ENCODE measurements around the gene FMO1. TPM values are rescaled to one million over a fixed set of nuclear protein-coding genes. Genes with fewer than 3 reads are reported as not detected.
A peak's percentile ranks its signal among the peaks of the same experiment; 100 is the strongest.
"Not testable (repeated sequence)": the region's sequence is repeated elsewhere in the genome, so short reads cannot be mapped to it uniquely, and the experiment has no call there.

FMO1 gene
- total RNA-seq, 1 experiment from 2014 or later, result not detected

DNA sequence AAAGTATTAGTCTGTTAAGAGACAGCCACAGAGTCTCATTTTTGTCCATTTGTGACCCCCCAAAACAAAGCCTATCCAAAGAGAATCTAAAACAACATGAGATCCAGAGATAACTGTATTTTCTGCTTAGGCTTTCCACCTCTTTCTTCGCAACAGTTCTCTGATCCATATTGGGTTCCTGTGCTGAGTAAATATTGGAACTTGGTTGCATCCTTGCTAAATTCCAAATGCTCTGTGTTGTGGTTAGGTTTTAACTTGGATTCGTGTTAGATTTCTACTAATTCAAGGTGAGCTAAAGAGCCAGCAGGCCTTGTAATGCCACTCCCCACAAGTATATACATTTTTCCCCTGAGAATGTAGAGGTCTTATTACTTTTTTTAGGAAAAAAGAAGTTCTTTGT, 29.2 kb downstream of the FMO1 start:
- no peak for DNase-seq (ENCODE audit: extremely low read depth, low read depth)

GRCh38 chr1:171279234-171279633, 30.9 kb downstream of the FMO1 start:
- DNase-seq (ENCODE audit: extremely low read depth, low read depth), result no peak

DNA sequence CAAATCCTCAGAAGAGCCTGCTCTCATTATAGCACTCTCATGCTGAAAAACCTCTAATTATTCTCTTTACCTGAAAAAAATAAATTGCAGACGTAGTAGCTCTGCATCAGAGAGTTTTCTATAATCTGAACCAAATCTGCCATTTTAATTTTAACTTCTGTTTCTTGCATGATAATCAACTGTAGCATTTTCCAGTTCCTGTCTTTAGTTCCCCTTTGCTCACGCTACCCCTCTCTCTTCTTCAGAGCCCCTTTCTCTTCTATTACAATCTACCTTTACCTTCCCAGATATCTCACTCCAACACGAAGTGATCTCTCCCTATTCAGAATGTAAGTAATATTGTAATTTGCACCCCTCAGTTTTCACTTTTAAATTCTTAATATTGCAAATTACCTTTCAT, 31.4 kb downstream of the FMO1 start:
- no peak for DNase-seq (ENCODE audit: extremely low read depth, low read depth)

DNA sequence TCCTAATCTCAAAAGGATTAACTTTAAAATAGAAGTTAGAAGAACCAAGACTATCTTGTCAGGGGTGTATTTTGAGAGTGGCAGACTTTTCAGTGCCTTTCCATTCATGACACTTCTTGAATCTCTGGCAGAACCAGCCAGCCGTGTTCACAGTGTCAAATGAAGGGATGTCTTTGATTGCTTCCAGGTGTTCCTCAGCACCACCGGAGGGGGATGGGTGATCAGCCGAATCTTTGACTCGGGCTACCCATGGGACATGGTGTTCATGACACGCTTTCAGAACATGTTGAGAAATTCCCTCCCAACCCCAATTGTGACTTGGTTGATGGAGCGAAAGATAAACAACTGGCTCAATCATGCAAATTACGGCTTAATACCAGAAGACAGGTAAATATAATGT, 32.3 kb downstream of the FMO1 start:
- no peak for DNase-seq (ENCODE audit: extremely low read depth, low read depth)

- DNase-seq (ENCODE audit: extremely low read depth, low read depth), result no peak
Measured at GRCh38 chr1:171286032-171286705, 37.9 kb downstream of the FMO1 start.

DNA sequence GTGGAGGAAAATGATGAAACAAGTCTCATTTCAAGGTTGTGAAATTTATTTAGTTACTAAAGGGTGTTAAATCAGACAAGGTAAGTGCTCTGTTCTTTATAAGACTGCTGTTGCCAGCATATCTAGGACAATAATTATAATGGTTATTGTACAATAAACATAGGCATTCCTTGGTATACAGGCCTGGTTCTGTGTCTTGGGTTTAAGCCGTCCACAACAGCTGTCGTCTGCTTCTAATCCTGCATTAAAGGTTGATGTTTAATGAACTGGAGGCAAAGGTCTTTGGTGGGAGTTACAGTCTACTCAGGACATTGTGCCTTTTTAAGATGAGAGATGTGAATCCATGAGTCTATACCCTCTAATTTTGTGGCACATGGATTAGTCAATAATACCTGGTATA, 42.3 kb downstream of the FMO1 start:
- DNase-seq (ENCODE audit: extremely low read depth, low read depth), result no peak

GRCh38 chr1:171292799-171293198, 44.5 kb downstream of the FMO1 start:
- no peak for DNase-seq (ENCODE audit: extremely low read depth, low read depth)

- not testable (repeated sequence) for DNase-seq (ENCODE audit: extremely low read depth, low read depth)
Measured at GRCh38 chr1:171295383-171295782, 47.1 kb downstream of the FMO1 start.

- no peak for DNase-seq (ENCODE audit: extremely low read depth, low read depth)
Measured at GRCh38 chr1:171295821-171296220, 47.5 kb downstream of the FMO1 start.

GRCh38 chr1:171296897-171297296, 48.6 kb downstream of the FMO1 start:
- no peak for DNase-seq (ENCODE audit: extremely low read depth, low read depth)

GRCh38 chr1:171298696-171299095, 50.4 kb downstream of the FMO1 start:
- no peak for DNase-seq (ENCODE audit: extremely low read depth, low read depth)

DNA sequence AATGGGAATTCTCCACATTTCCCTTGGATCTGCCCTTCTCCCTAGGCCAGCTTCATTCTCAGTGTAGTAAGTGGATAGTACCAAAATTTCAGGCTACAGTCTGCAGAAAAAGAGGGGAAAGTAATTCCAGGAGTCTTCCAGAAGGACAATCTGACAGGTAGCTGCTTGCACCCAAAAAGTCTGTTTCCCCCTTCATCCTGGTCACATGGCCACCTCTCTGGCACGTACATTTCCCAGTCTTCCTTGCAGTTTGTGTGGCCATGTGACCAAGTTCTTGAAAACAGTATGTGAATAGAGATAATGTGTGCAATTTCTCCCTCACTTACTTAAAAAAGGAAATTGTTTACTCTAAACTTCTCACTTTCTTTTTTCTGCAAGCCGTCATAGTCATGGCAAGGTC, 51.0 kb downstream of the FMO1 start:
- no peak for DNase-seq (ENCODE audit: extremely low read depth, low read depth)

DNA sequence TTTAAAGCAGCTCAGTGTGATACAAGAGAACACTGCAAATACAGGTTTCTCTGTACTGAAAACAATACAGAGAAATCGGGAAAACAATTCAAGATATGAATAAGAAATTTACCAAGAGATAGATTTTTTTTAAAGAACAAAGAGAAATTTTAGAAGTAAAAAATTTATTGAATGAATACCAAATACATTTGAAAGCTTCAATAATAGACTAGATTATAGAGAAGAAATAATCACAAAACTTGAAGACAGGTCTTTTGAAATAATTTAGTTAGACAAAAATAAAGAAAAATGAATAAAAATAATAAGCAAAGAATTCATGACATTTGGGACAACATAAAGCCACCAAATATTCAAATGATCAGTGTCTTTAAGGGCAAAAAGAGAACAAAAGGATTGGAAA, 52.1 kb downstream of the FMO1 start:
- no peak for DNase-seq (ENCODE audit: extremely low read depth, low read depth)

DNA sequence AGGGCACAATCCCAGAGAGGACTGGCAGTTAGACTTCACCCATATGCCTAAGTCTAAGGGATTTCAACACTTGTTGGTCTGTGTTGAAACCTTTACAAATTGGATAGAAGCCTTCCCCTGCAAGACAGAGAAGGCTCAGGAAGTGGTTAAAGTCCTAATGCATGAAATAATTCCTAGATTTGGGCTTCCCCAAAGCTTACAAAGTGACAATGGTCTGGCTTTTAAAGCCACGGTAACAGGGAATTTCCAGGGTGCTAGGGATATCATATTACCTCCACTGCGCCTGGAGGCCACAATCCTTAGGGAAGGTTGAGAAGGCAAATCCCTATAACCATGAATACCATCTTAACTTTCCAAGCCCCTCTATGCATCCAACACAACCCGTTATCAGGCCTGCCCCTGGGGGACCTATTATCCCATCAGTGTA, 62.4 kb downstream of the FMO1 start:
- DNase-seq (ENCODE audit: extremely low read depth, low read depth), result no peak

GRCh38 chr1:171311771-171312558, 63.7 kb downstream of the FMO1 start:
- DNase-seq (ENCODE audit: extremely low read depth, low read depth), result no peak

GRCh38 chr1:171313319-171313834, 65.1 kb downstream of the FMO1 start:
- no peak for DNase-seq (ENCODE audit: extremely low read depth, low read depth)

DNA sequence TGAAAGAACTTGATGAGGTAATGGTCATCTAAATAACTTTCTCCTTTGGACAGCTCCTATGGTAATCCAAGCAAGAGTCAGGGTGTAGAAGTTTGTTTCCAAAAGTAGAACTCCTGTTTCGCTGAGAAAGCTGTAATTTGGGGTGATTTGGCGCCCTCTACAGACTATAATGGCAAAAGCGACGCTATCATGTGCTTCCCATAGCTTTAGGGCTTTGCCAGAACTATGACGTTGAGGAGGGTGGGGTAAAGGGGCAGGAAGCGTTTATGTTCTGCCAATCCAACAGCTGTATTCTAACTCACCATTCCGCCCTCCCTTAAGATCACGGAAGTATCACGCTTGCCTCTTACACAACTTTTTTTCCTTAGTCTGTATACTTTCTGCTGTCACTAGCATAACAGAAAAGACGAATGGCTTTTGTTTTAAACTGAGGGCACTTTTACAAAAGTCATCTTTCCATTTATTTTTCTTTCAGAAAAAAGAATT, 65.6 kb downstream of the FMO1 start, which contains the start of gene FMO4:
Gene FMO4, plus strand, starts transcription at position 349 of the 486 bp plus-strand sequence. CDS start 5,643 bp downstream, outside the sequence.
- peak; percentile 99 for DNase-seq (ENCODE audit: extremely low read depth, low read depth)

DNA sequence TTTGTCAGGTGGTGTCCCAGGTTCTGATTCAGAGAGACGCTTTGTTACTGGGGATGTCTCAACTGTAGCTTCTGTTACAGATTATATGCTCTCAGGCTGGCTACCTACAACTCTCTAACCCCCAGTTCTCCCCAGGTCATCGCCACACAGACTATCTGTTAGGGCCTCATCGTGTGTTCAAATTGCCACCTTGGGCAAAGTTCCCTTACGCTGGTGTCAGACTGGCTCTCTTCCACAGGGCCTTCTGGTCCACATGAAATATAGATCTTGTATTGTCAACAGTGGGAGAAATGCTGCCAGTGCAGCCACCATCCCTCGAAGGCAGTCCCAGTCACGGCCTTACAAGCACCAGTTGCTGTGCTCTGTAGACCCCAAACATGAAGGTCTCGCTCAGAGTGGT, 81.0 kb downstream of the FMO1 start:
- DNase-seq (ENCODE audit: extremely low read depth, low read depth), result no peak

DNA sequence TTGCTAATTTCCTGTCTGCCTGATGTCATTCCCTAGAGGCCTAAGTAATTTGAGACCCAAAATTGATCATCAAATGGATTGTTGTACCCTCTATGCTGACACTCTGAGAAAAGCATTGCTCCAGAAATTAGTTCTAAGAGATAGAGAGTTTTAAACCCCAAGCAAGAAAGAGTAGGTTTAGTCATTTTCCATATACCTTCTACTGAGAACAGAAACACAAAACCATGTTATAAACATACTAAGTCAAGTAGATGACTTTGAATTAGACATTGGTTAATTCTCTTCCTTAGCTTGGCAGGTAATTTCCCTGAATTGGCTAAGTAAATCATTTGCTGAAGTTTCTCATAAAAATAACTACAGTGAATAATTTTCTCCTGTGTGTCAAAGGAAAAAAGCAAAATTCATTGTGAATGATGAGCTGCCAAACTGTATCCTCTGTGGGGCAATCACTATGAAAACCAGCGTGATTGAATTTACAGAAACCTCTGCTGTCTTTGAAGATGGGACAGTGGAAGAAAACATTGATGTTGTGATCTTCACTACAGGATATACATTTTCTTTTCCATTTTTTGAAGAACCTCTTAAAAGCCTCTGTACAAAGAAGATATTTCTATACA, 85.8 kb downstream of the FMO1 start:
- no peak for DNase-seq (ENCODE audit: extremely low read depth, low read depth)
